PC-3 (cell line): Measurements from ENCODE around the gene ETV3L. TPM values are rescaled to one million over a fixed set of nuclear protein-coding genes. Genes with fewer than 3 reads are reported as not detected.
A peak's percentile ranks its signal among the peaks of the same experiment; 100 is the strongest.

Experiments
- ATAC-seq: fragments of 200-7000 bp; cut with Tn5 transposase; 2 replicates; pipeline ENCODE4 v1.9.1; 2020; ENCODE audit warnings: mild to moderate bottlenecking, moderate library complexity
- BruUV-seq: library from RNA; stranded (reverse); fragments of 400-500 nt; replicated peaks from 2 replicates; lab custom pipeline; 2021; lab: Mats Ljungman, UMichigan
- CTCF ChIA-PET: fragments of 300-600 bp; sonication (Branson Sonifier 250); formaldehyde crosslinking; loops from one replicate; lab custom pipeline; 2022; ENCODE audit warnings: antibody characterized with exemption; lab: Charles Lee
- POLR2A ChIA-PET: fragments of 300-600 bp; sonication (Branson Sonifier 250); formaldehyde crosslinking; loops from one replicate; lab custom pipeline; 2022; ENCODE audit warnings: antibody characterized with exemption; ENCODE audit not compliant: unreplicated experiment; lab: Charles Lee
- DNase-seq: peaks from one replicate; pipeline ENCODE4 v3.0.0-alpha.2; 2015
- H2AFZ ChIP-seq: fragments of 300-600 bp; sonication (generic); 2 replicates; pipeline ENCODE4 v1.6.0; 2016; ENCODE audit warnings: antibody characterized with exemption, low read length
- H3F3A ChIP-seq: fragments of 300-600 bp; sonication (generic); one replicate; pipeline ENCODE4 v1.6.0; 2017; ENCODE audit warnings: antibody characterized with exemption, low read length, control low read depth, mild to moderate bottlenecking; ENCODE audit not compliant: unreplicated experiment
- H3K27ac ChIP-seq: fragments of 300-600 bp; sonication (generic); 2 replicates; pipeline ENCODE4 v1.5.1; 2016; ENCODE audit warnings: mild to moderate bottlenecking, low read length
- H3K27me3 ChIP-seq: fragments of 300-600 bp; sonication (generic); 2 replicates; pipeline ENCODE4 v1.6.1; 2016; ENCODE audit warnings: low read length, mixed read lengths
- H3K36me3 ChIP-seq: fragments of 300-600 bp; sonication (generic); 2 replicates; pipeline ENCODE4 v1.6.1; 2016; ENCODE audit warnings: low read depth, mixed run types, low read length, mixed read lengths
- H3K4me1 ChIP-seq: fragments of 300-600 bp; sonication (generic); 2 replicates; pipeline ENCODE4 v1.5.1; 2016; ENCODE audit warnings: low read length; ENCODE audit not compliant: insufficient read depth
- H3K4me2 ChIP-seq: fragments of 300-600 bp; sonication (generic); 2 replicates; pipeline ENCODE4 v1.6.0; 2016; ENCODE audit warnings: low read length
- H3K4me3 ChIP-seq: fragments of 300-600 bp; sonication (generic); 2 replicates; pipeline ENCODE4 v1.5.1; 2016; ENCODE audit warnings: mild to moderate bottlenecking, low read length, mixed read lengths
- H3K79me2 ChIP-seq: fragments of 300-600 bp; sonication (generic); 2 replicates; pipeline ENCODE4 v1.6.1; 2017; ENCODE audit warnings: low read length, mixed read lengths
- H3K9ac ChIP-seq: fragments of 300-600 bp; sonication (generic); 2 replicates; pipeline ENCODE4 v1.6.0; 2016; ENCODE audit warnings: mild to moderate bottlenecking, low read length
- H3K9me2 ChIP-seq: fragments of 300-600 bp; sonication (generic); replicated peaks from 2 replicates; pipeline ENCODE4 v1.6.1; 2016; ENCODE audit warnings: mixed run types, low read length, mixed read lengths
- H3K9me3 ChIP-seq: fragments of 300-600 bp; sonication (generic); 2 replicates; pipeline ENCODE4 v1.6.1; 2016; ENCODE audit warnings: low read length, mixed read lengths
- H4K20me1 ChIP-seq: fragments of 300-600 bp; sonication (generic); 2 replicates; pipeline ENCODE4 v1.6.1; 2016; ENCODE audit warnings: low read length, mixed read lengths
- EZH2 ChIP-seq: fragments of 300-600 bp; sonication (generic); IDR thresholded peaks from one replicate; pipeline ENCODE4 v1.6.1; 2017; ENCODE audit warnings: antibody characterized with exemption, mild to moderate bottlenecking, low read length; ENCODE audit not compliant: unreplicated experiment
- EZH2phosphoT487 ChIP-seq: fragments of 300-600 bp; sonication (generic); IDR thresholded peaks from 2 replicates; pipeline ENCODE4 v1.6.1; 2018; ENCODE audit warnings: mild to moderate bottlenecking, antibody characterized with exemption, low read length, borderline replicate concordance
- intact Hi-C: fragments of 100-400 bp; cut with micrococcal nuclease; formaldehyde crosslinking; loops from 2 replicates; pipeline ENCODE4 v1.9.0; 2023
- total RNA-seq: library from RNA; depleted of rRNA; stranded (reverse); fragments of >200 nt; gene quantifications from 2 replicates; pipeline ENCODE4 v1.2.3, GENCODE V29; 2014
- TF ChIP-seq, protein P1 (sequence below): fragments of 300-600 bp; sonication (generic); conservative IDR thresholded peaks from 2 replicates; pipeline ENCODE4 v1.5.1; 2017; ENCODE audit warnings: antibody characterized with exemption, low read depth, mild to moderate bottlenecking, low read length

Gene ETV3L
- total RNA-seq, 1 experiment from 2014 or later = not detected

DNA sequence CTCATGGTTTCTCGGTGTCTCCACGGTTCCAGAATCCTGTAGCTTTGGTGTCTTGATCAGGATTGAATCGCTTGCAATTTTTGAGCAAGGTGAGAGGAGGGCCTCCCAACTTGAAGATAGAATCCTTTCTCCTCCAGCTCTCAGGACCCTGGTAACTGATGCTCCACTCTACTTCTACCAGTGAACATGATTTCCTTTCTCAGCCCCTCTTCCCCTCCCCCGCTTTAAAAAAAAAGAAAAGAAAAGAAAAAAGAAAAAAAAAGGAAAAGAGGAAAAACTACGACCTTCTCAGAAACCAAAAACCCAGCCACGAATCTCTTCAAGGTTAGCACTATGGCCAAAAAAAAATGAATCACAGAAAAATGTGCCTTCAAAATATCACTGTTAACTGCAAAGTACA, 55.3 kb downstream of the ETV3L start:
- Histone ChIP-seq H3K4me2 (peak overlapping the region; percentile 94), H2AFZ (no peak overlapping the region), H3K79me2 (peaks cover 60% of the 10 kb centered on the region), H3F3A (no peaks in the 10 kb centered on the region), H3K9me3 (no peaks in the 10 kb centered on the region), H3K4me3 (peak overlapping the region; percentile 74), H3K27me3 (no peaks in the 10 kb centered on the region), H3K9me2 (no peaks in the 10 kb centered on the region), H3K9ac (peak overlapping the region; percentile 76), H4K20me1 (peaks cover 4% of the 10 kb centered on the region; the same call in 1 of the 2 replicates), H3K27ac (no peak overlapping the region), H3K36me3 (no peaks in the 10 kb centered on the region; the same call in 1 of the 2 replicates), H3K4me1 (peaks cover 44% of the 10 kb centered on the region)
- CTCF ChIA-PET = no interaction called here
- BruUV-seq = no TSS peak
- ATAC-seq (no peak), DNase-seq (no peak)
- intact Hi-C loops = no loop called here
- POLR2A ChIA-PET = interaction anchor here (0.5 kb wide), 1 partner anchor 104 kb away, joined by 3 read pairs; no protein-coding TSS in a partner anchor
- TF ChIP-seq, protein P1, sequence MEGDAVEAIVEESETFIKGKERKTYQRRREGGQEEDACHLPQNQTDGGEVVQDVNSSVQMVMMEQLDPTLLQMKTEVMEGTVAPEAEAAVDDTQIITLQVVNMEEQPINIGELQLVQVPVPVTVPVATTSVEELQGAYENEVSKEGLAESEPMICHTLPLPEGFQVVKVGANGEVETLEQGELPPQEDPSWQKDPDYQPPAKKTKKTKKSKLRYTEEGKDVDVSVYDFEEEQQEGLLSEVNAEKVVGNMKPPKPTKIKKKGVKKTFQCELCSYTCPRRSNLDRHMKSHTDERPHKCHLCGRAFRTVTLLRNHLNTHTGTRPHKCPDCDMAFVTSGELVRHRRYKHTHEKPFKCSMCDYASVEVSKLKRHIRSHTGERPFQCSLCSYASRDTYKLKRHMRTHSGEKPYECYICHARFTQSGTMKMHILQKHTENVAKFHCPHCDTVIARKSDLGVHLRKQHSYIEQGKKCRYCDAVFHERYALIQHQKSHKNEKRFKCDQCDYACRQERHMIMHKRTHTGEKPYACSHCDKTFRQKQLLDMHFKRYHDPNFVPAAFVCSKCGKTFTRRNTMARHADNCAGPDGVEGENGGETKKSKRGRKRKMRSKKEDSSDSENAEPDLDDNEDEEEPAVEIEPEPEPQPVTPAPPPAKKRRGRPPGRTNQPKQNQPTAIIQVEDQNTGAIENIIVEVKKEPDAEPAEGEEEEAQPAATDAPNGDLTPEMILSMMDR = no peak
- TF ChIP-seq EZH2 (no peak), EZH2phosphoT487 (no peak)

DNA sequence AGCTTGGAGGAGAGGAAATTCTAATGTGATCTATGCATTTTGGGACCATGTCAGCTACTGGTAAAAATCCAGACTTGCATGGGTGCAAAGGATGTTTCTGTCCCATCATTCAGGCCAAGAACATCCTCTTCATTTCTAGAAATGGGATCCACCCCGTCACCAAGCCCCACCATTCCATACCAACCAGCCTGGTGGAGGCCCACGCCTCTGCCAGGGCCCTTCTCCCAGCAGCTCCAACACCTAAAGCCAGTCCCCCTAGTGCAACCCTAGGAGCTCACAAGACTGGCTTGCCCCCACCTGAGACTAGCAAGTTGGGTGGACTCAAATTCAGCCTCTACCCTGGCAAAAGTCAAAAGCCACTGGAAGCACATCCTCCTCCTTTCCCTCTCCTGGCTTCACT, 55.9 kb downstream of the ETV3L start:
- intact Hi-C loops = no loop called here
- CTCF ChIA-PET = no interaction called here
- Histone ChIP-seq H3K9me2 (no peaks in the 10 kb centered on the region), H3K9me3 (no peaks in the 10 kb centered on the region), H3K79me2 (peaks cover 66% of the 10 kb centered on the region), H2AFZ (no peak overlapping the region), H3K9ac (no peak overlapping the region), H3K27me3 (no peaks in the 10 kb centered on the region), H3F3A (no peaks in the 10 kb centered on the region), H3K27ac (no peak overlapping the region), H4K20me1 (peaks cover 4% of the 10 kb centered on the region; the same call in 1 of the 2 replicates), H3K4me1 (peaks cover 44% of the 10 kb centered on the region), H3K4me2 (peak overlapping the region; percentile 94), H3K4me3 (peak overlapping the region; percentile 74), H3K36me3 (no peaks in the 10 kb centered on the region; the same call in 1 of the 2 replicates)
- no peak for DNase-seq
- no TSS peak for BruUV-seq
- TF ChIP-seq EZH2phosphoT487 (no peak), EZH2 (no peak)
- TF ChIP-seq, protein P1 = no peak
- POLR2A ChIA-PET = no interaction called here
- ATAC-seq = no peak

DNA sequence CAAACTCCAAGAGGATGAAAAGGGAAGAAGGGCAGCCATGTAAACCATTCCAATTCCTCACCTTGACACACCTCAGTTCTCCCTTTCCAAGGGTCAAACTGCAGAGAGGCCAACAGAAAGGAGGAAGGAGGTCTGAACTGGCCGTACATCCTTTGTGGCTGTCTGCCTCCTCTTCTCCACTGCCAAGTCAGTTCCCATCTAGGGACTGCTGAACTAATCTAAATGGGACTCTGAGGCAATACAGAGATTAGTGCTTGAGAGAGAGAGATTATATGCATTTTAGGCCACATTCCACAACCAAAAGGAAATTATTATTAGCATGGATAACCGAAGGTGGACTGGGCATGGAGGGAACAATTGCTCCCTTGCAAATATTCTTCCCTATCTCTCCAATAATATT, 56.8 kb downstream of the ETV3L start:
- ATAC-seq = no peak
- H2AFZ ChIP-seq = no peak overlapping the region
- intact Hi-C loops = no loop called here
- peaks cover 4% of the 10 kb centered on the region; the same call in 1 of the 2 replicates for H4K20me1 ChIP-seq
- H3K27ac ChIP-seq = no peak overlapping the region
- H3K79me2 ChIP-seq = peaks cover 75% of the 10 kb centered on the region
- H3K9me2 ChIP-seq = no peaks in the 10 kb centered on the region
- no peak for TF ChIP-seq EZH2
- TF ChIP-seq, protein P1 = no peak
- no peak for TF ChIP-seq EZH2phosphoT487
- peak overlapping the region; percentile 74 for H3K4me3 ChIP-seq
- no peaks in the 10 kb centered on the region; the same call in 1 of the 2 replicates for H3K36me3 ChIP-seq
- ChIA-PET CTCF (no interaction called here), POLR2A (no interaction called here)
- H3K27me3 ChIP-seq = no peaks in the 10 kb centered on the region
- no peak overlapping the region for H3K9ac ChIP-seq
- no TSS peak for BruUV-seq
- no peaks in the 10 kb centered on the region for H3K9me3 ChIP-seq
- no peaks in the 10 kb centered on the region for H3F3A ChIP-seq
- H3K4me1 ChIP-seq = peaks cover 44% of the 10 kb centered on the region
- peak overlapping the region; percentile 94 for H3K4me2 ChIP-seq
- DNase-seq = no peak
